GM12878 (cell line): Measurements from ENCODE around the gene PPP1R1C. TPM values are rescaled to one million over a fixed set of nuclear protein-coding genes. Genes with fewer than 3 reads are reported as not detected.

Source experiments
- ATAC-seq: fragments of 200-7000 bp; cut with Tn5 transposase; 3 replicates; pipeline ENCODE4 v1.9.1; 2020; ENCODE audit warnings: mild to moderate bottlenecking, moderate library complexity
- BruUV-seq: library from RNA; stranded (reverse); fragments of 400-500 nt; replicated peaks from 2 replicates; lab custom pipeline; 2021; lab: Mats Ljungman, UMichigan
- CTCF ChIA-PET: fragments of 300-600 bp; sonication (Branson Sonifier 250); formaldehyde crosslinking; extraction: SDS; loops from one replicate; lab custom pipeline; 2021; ENCODE audit warnings: inconsistent platforms; lab: Yijun Ruan, JAX
- POLR2A ChIA-PET: fragments of 350-600 bp; formaldehyde crosslinking; extraction: SDS; loops from one replicate; lab custom pipeline; 2021; ENCODE audit warnings: inconsistent platforms; lab: Charles Lee
- RAD21 ChIA-PET: fragments of 300-600 bp; sonication (Branson Sonifier 250); formaldehyde crosslinking; loops from one replicate; lab custom pipeline; 2023; ENCODE audit warnings: antibody characterized with exemption; ENCODE audit not compliant: unreplicated experiment; lab: Charles Lee
- SMC1A ChIA-PET: fragments of 300-600 bp; sonication (Branson Sonifier 250); formaldehyde crosslinking; loops from one replicate; lab custom pipeline; 2023; ENCODE audit not compliant: unreplicated experiment, uncharacterized antibody; lab: Charles Lee
- DNase-seq: peaks from one replicate; pipeline ENCODE4 v3.0.0-alpha.2; 2011; ENCODE audit warnings: low read depth, low spot score
- FAIRE-seq: peaks from 3 replicates; lab custom pipeline; 2011; peaks lifted over from hg19 to GRCh38; lab: Jason Lieb, UNC
- H2AFZ ChIP-seq: 2 replicates; pipeline ENCODE4 v1.6.0; 2011; ENCODE audit warnings: low read depth, low read length, control low read depth; ENCODE audit not compliant: control insufficient read depth
- H3K27ac ChIP-seq: 2 replicates; pipeline ENCODE4 v1.5.1; 2011; ENCODE audit warnings: control low read depth; ENCODE audit not compliant: control insufficient read depth, insufficient read depth
- H3K27me3 ChIP-seq, 2 experiments: replicated peaks in 1 of 2; 2 replicates each; pipeline versions ENCODE4 v1.6.0 to v1.6.1; 2011; ENCODE audit warnings: low read length in 1 of 2; ENCODE audit not compliant: control insufficient read depth in 2 of 2, insufficient read depth in 2 of 2
- H3K36me3 ChIP-seq, 2 experiments: 2 replicates each; pipeline ENCODE4 v1.5.1; 2011; ENCODE audit warnings: low read length in 1 of 2; ENCODE audit not compliant: control insufficient read depth in 2 of 2, insufficient read depth in 2 of 2
- H3K4me1 ChIP-seq: 2 replicates; pipeline ENCODE4 v1.6.1; 2011; ENCODE audit warnings: mild to moderate bottlenecking, low read length, moderate library complexity, mixed read lengths; ENCODE audit not compliant: control insufficient read depth, insufficient read depth
- H3K4me2 ChIP-seq: 2 replicates; pipeline ENCODE4 v1.6.0; 2011; ENCODE audit warnings: control low read depth; ENCODE audit not compliant: control insufficient read depth, insufficient read depth
- H3K4me3 ChIP-seq: fragments of 200-600 bp; sonication (generic); 2 replicates; pipeline ENCODE4 v1.5.1; 2016
- H3K79me2 ChIP-seq: 2 replicates; pipeline ENCODE4 v1.6.0; 2011; ENCODE audit warnings: low read length; ENCODE audit not compliant: control insufficient read depth, insufficient read depth
- H3K9ac ChIP-seq: 2 replicates; pipeline ENCODE4 v1.8.0; 2011; ENCODE audit warnings: low read length, control low read depth, mixed read lengths; ENCODE audit not compliant: control insufficient read depth, insufficient read depth
- H3K9me3 ChIP-seq: replicated peaks from 3 replicates; pipeline ENCODE4 v1.5.1; 2011; ENCODE audit warnings: mild to moderate bottlenecking, low read length; ENCODE audit not compliant: control insufficient read depth, insufficient read depth
- H4K20me1 ChIP-seq: 2 replicates; pipeline ENCODE4 v1.6.0; 2011; ENCODE audit not compliant: control insufficient read depth, insufficient read depth
- ATF2 ChIP-seq: IDR thresholded peaks from 2 replicates; pipeline ENCODE4 v1.6.1; 2012; ENCODE audit warnings: low read length, inconsistent platforms
- CBX5 ChIP-seq: sonication (generic); IDR thresholded peaks from 2 replicates; pipeline ENCODE4 v1.6.1; 2016; ENCODE audit warnings: low read depth, moderate library complexity, mild to moderate bottlenecking, inconsistent platforms
- EGR1 ChIP-seq, 2 experiments: IDR thresholded peaks; 1 replicate in 1 of 2; 2 replicates in 1 of 2; pipeline ENCODE4 v1.6.1; 2011 to 2012; ENCODE audit warnings: low read depth in 2 of 2, low read length in 2 of 2, borderline replicate concordance in 1 of 2, mild to moderate bottlenecking in 1 of 2, moderate library complexity in 1 of 2
- IRF3 ChIP-seq: fragments of 450-650 bp; IDR thresholded peaks from 2 replicates; pipeline ENCODE4 v1.6.1; 2014; ENCODE audit warnings: mild to moderate bottlenecking
- KLF5 ChIP-seq: fragments of 450-650 bp; IDR thresholded peaks from 2 replicates; pipeline ENCODE4 v1.6.1; 2014; ENCODE audit warnings: mild to moderate bottlenecking; ENCODE audit not compliant: partially characterized antibody
- NFIC ChIP-seq: IDR thresholded peaks from 2 replicates; pipeline ENCODE4 v1.6.1; 2012; ENCODE audit warnings: low read depth, mild to moderate bottlenecking, inconsistent platforms, low read length, moderate library complexity
- NR2C2 ChIP-seq: IDR thresholded peaks from 2 replicates; pipeline ENCODE4 v1.6.1; 2011; ENCODE audit warnings: borderline replicate concordance, low read depth; ENCODE audit not compliant: control insufficient read depth, insufficient read length
- PML ChIP-seq: IDR thresholded peaks from 2 replicates; pipeline ENCODE4 v1.6.1; 2012; ENCODE audit warnings: low read length, inconsistent platforms
- SREBF1 ChIP-seq: IDR thresholded peaks from 2 replicates; pipeline ENCODE4 v1.6.1; 2012; ENCODE audit warnings: mild to moderate bottlenecking, low read length
- TARDBP ChIP-seq: IDR thresholded peaks from 2 replicates; pipeline ENCODE4 v1.6.1; 2016; ENCODE audit warnings: borderline replicate concordance
- TCF7 ChIP-seq: IDR thresholded peaks from 2 replicates; pipeline ENCODE4 v1.6.1; 2014; ENCODE audit warnings: antibody characterized with exemption, borderline replicate concordance
- ZBTB11 ChIP-seq: fragments of 450-650 bp; formaldehyde crosslinking; IDR thresholded peaks from 2 replicates; pipeline ENCODE4 v1.5.0; 2022; ENCODE audit warnings: mild to moderate bottlenecking, missing genetic modification characterization
- ZBTB33 ChIP-seq: fragments of 450-650 bp; IDR thresholded peaks from 2 replicates; pipeline ENCODE4 v1.6.1; 2017; ENCODE audit warnings: mild to moderate bottlenecking
- ZNF622 ChIP-seq: fragments of 450-650 bp; IDR thresholded peaks from 2 replicates; pipeline ENCODE4 v1.6.1; 2017; ENCODE audit warnings: mild to moderate bottlenecking, inconsistent platforms
- WGBS: methylation state at CpG from one replicate; pipeline ENCODE4 v1.1.6; 2016; ENCODE audit warnings: low lambda C conversion rate; ENCODE audit not compliant: insufficient replicate concordance, insufficient coverage; ENCODE audit errors: missing lambda C conversion rate; 5-methylcytosine and 5-hydroxymethylcytosine counted together
- in situ Hi-C: fragments of 300-500 bp; cut with MboI; formaldehyde crosslinking; loops from 9 replicates; pipeline ENCODE4 v1.14.3; 2018; ENCODE audit warnings: mixed read lengths
- intact Hi-C: fragments of 100-400 bp; cut with micrococcal nuclease; formaldehyde crosslinking; loops from one replicate; pipeline ENCODE4 v1.14.2; 2022; ENCODE audit not compliant: unreplicated experiment
- polyA plus RNA-seq, 11 experiments: library from polyadenylated mRNA; depleted of rRNA in 4 of 11; unstranded in 6 of 11; stranded (reverse) in 5 of 11; fragments of >200 nt; fragmentation: Nextera tagmentation in 4 of 11; fragmentation: Illumina TruSeq in 1 of 11; extraction: Ambion mirVana in 4 of 11; extraction: Trizol in 1 of 11; gene quantifications; 1 replicate in 1 of 11; 2 replicates in 10 of 11; pipeline versions ENCODE4 v1.2.1 to v1.2.3, GENCODE V29; 2011 to 2016; ENCODE audit warnings: inconsistent platforms in 2 of 11, missing spikeins in 2 of 11, low read depth in 1 of 11
- total RNA-seq, 4 experiments: library from RNA; depleted of rRNA in 3 of 4; stranded (reverse); fragments of >200 nt in 3 of 4; fragmentation: Illumina TruSeq in 1 of 4; extraction: Trizol in 1 of 4; gene quantifications; 2 replicates each; pipeline versions ENCODE4 v1.2.1 to v1.2.3, GENCODE V29; 2013 to 2021

The PPP1R1C gene
- total and polyA plus RNA-seq, 10 of the 15 experiments (the other 5 are each of a cell fraction or from before 2014, with no cell fraction given): 0.11 TPM; not detected in 9

GRCh38 chr2:181973171-181973783, 12.4 kb upstream of the PPP1R1C start:
- H3K36me3 ChIP-seq: no peaks in the 10 kb centered on the region
- no peak overlapping the region for H3K4me3 ChIP-seq
- in situ Hi-C loops (no loop called here), intact Hi-C loops (loop anchor here (10.0 kb wide), 1 partner anchor 682 kb away; no protein-coding TSS in a partner anchor)
- H3K27ac ChIP-seq: no peak overlapping the region
- CTCF ChIA-PET: no interaction called here
- SMC1A ChIA-PET: interaction anchor here (0.9 kb wide), 1 partner anchor 12 kb away, joined by 3 read pairs; no protein-coding TSS in a partner anchor
- no peaks in the 10 kb centered on the region for H3K27me3 ChIP-seq
- DNase-seq (no peak), ATAC-seq (no peak), FAIRE-seq (no peak)
- H3K4me1 ChIP-seq: no peaks in the 10 kb centered on the region
- no peak overlapping the region for H3K9ac ChIP-seq
- RAD21 ChIA-PET: interaction anchor here (1.0 kb wide), 1 partner anchor 231 kb away, joined by 3 read pairs; no protein-coding TSS in a partner anchor
- no peaks in the 10 kb centered on the region for H3K79me2 ChIP-seq
- H3K4me2 ChIP-seq: no peak overlapping the region
- BruUV-seq: no TSS peak
- no peaks in the 10 kb centered on the region for H3K9me3 ChIP-seq
- 37% methylated on average over 5 of the region's 5 CpGs for WGBS
- no peak overlapping the region for H2AFZ ChIP-seq
- POLR2A ChIA-PET: no interaction called here
- no peaks in the 10 kb centered on the region for H4K20me1 ChIP-seq
- no peak for TF ChIP-seq ZNF622
- no peak for TF ChIP-seq TCF7
- TF ChIP-seq NR2C2: no peak
- no peak for TF ChIP-seq PML
- no peak for TF ChIP-seq NFIC
- no peak for TF ChIP-seq ZBTB33
- TF ChIP-seq KLF5: no peak
- TF ChIP-seq SREBF1: no peak
- TF ChIP-seq ATF2: no peak
- no peak for TF ChIP-seq TARDBP
- TF ChIP-seq CBX5: no peak
- TF ChIP-seq EGR1 (IDR thresholded peaks at IDR 0.05; ENCODE audit: borderline replicate concordance in 1 of 2, low read depth in 2 of 2, low read length in 2 of 2): no peak
- TF ChIP-seq ZBTB11 (CRISPR knock-in tag): no peak
- no peak for TF ChIP-seq IRF3
